Mesothelial cell of epicardium (in vitro differentiated cells): ENCODE data around the gene CHTF18. TPM values are rescaled to one million over a fixed set of nuclear protein-coding genes. Genes with fewer than 3 reads are reported as not detected.

Experiments
- DNase-seq, 2 experiments: peaks; one replicate each; pipeline ENCODE4 v3.0.0; 2021; ENCODE audit warnings: low spot score in 2 of 2; ENCODE audit not compliant: unreplicated experiment in 2 of 2
- H3K27ac Mint-ChIP-seq: 2 replicates; pipeline ENCODE4 v1.8.0; 2021; ENCODE audit warnings: mixed read lengths
- H3K27me3 Mint-ChIP-seq: 2 replicates; pipeline ENCODE4 v1.8.0; 2021; ENCODE audit warnings: low read depth, mixed read lengths
- H3K36me3 Mint-ChIP-seq: 2 replicates; pipeline ENCODE4 v1.8.0; 2021; ENCODE audit warnings: mixed read lengths
- H3K4me1 Mint-ChIP-seq: 2 replicates; pipeline ENCODE4 v1.8.0; 2021; ENCODE audit warnings: mixed read lengths
- H3K4me3 Mint-ChIP-seq: 2 replicates; pipeline ENCODE4 v1.8.0; 2021; ENCODE audit warnings: mild to moderate bottlenecking, moderate library complexity, mixed read lengths
- H3K9me3 Mint-ChIP-seq: 2 replicates; pipeline ENCODE4 v1.8.0; 2021; ENCODE audit warnings: mixed read lengths
- CTCF ChIP-seq: fragments of 200-600 bp; sonication (generic); IDR thresholded peaks from one replicate; pipeline ENCODE4 v1.5.0; 2021; ENCODE audit warnings: antibody characterized with exemption; ENCODE audit not compliant: unreplicated experiment
- total RNA-seq: library from RNA; stranded (reverse); gene quantifications from 3 replicates; pipeline ENCODE4 v1.2.1, GENCODE V29; 2021

Gene CHTF18
- total RNA-seq, 1 donor from 2014 or later, result 89.2 TPM

GRCh38 chr16:769184-769784 lies 19.1 kb upstream of the CHTF18 start:
- Mint-ChIP-seq H3K27ac (no peak overlapping the region), H3K4me1 (no peaks in the 10 kb centered on the region), H3K4me3 (no peak overlapping the region), H3K27me3 (no peaks in the 10 kb centered on the region), H3K36me3 (no peaks in the 10 kb centered on the region), H3K9me3 (no peaks in the 10 kb centered on the region)
- DNase-seq, result no peak
- TF ChIP-seq CTCF, result no peak

- DNase-seq, result no peak
- Mint-ChIP-seq H3K4me3 (no peak overlapping the region), H3K27me3 (no peaks in the 10 kb centered on the region), H3K27ac (no peak overlapping the region), H3K9me3 (no peaks in the 10 kb centered on the region), H3K4me1 (no peaks in the 10 kb centered on the region), H3K36me3 (no peaks in the 10 kb centered on the region)
- TF ChIP-seq CTCF, result no peak
Measured at GRCh38 chr16:769934-770333, 18.5 kb upstream of the CHTF18 start.

- no peak for TF ChIP-seq CTCF
- H3K4me3 Mint-ChIP-seq, result no peak overlapping the region
- no peaks in the 10 kb centered on the region for H3K36me3 Mint-ChIP-seq
- H3K27me3 Mint-ChIP-seq, result no peaks in the 10 kb centered on the region
- no peak for DNase-seq
- H3K9me3 Mint-ChIP-seq, result no peaks in the 10 kb centered on the region
- no peak overlapping the region for H3K27ac Mint-ChIP-seq
- no peaks in the 10 kb centered on the region for H3K4me1 Mint-ChIP-seq
Measured at GRCh38 chr16:770411-770810, 18.0 kb upstream of the CHTF18 start.

GRCh38 chr16:772959-773358 lies 15.5 kb upstream of the CHTF18 start:
- TF ChIP-seq CTCF, result no peak
- Mint-ChIP-seq H3K4me3 (no peak overlapping the region), H3K27me3 (peaks cover 5% of the 10 kb centered on the region)

GRCh38 chr16:774086-775001 lies 14.1 kb upstream of the CHTF18 start:
- peaks cover 4% of the 10 kb centered on the region for H3K4me1 Mint-ChIP-seq
- H3K9me3 Mint-ChIP-seq, result no peaks in the 10 kb centered on the region
- no peak for TF ChIP-seq CTCF
- H3K4me3 Mint-ChIP-seq, result no peak overlapping the region
- DNase-seq, result no peak
- no peak overlapping the region for H3K27ac Mint-ChIP-seq
- peaks cover 6% of the 10 kb centered on the region for H3K27me3 Mint-ChIP-seq
- H3K36me3 Mint-ChIP-seq, result no peaks in the 10 kb centered on the region

More at GRCh38 chr16:772959-773358, 15.5 kb upstream of the CHTF18 start:
- Mint-ChIP-seq H3K4me1 (peaks cover 4% of the 10 kb centered on the region), H3K27ac (no peak overlapping the region), H3K9me3 (no peaks in the 10 kb centered on the region), H3K36me3 (no peaks in the 10 kb centered on the region)
- DNase-seq, result no peak
